Endothelial cell of umbilical vein (primary cell): ENCODE results near the gene ATXN7L1.

ENCODE experiments used
- CTCF ChIP-seq, 2 donors: IDR thresholded peaks; 1 replicate in 1 of 2; 2 replicates in 1 of 2; pipeline ENCODE4 v1.5.1; 2011; ENCODE audit warnings: low read length in 2 of 2, mild to moderate bottlenecking in 2 of 2, moderate library complexity in 2 of 2, control low read depth in 1 of 2, inconsistent platforms in 1 of 2, low read depth in 1 of 2; ENCODE audit not compliant: insufficient read depth in 1 of 2; ENCODE audit errors: extremely low read depth in 1 of 2
- EZH2 ChIP-seq: IDR thresholded peaks from 2 replicates; pipeline ENCODE4 v1.6.1; 2012; ENCODE audit warnings: borderline replicate concordance, low read depth, mild to moderate bottlenecking, moderate library complexity, low read length, inconsistent platforms; ENCODE audit not compliant: severe bottlenecking
- MYC ChIP-seq: IDR thresholded peaks from one replicate; pipeline ENCODE4 v1.6.1; 2011; ENCODE audit warnings: mild to moderate bottlenecking, low read depth, low read length
- POLR2A ChIP-seq: IDR thresholded peaks from 2 replicates; pipeline ENCODE4 v1.6.1; 2012; ENCODE audit warnings: low read depth, mild to moderate bottlenecking, control low read depth, low read length
- POLR2AphosphoS5 ChIP-seq: IDR thresholded peaks from 2 replicates; pipeline ENCODE4 v1.6.1; 2012; ENCODE audit warnings: low read depth, mild to moderate bottlenecking, control low read depth, low read length, moderate library complexity; ENCODE audit not compliant: insufficient read depth

GRCh38 chr7:105861224-105861623 lies 15.2 kb downstream of the ATXN7L1 start:
- TF ChIP-seq CTCF (IDR thresholded peaks at IDR 0.05; ENCODE audit: extremely low read depth in 1 of 2, insufficient read depth in 1 of 2, low read depth in 1 of 2, low read length in 2 of 2): no peak
- TF ChIP-seq MYC: no peak
- no peak for TF ChIP-seq POLR2AphosphoS5
- no peak for TF ChIP-seq POLR2A
- no peak for TF ChIP-seq EZH2
